Panc1 (cell line): ENCODE results near the gene GATC. TPM values are rescaled to one million over a fixed set of nuclear protein-coding genes. Genes with fewer than 3 reads are reported as not detected.

ENCODE experiments used
- ATAC-seq: fragments of 200-7000 bp; cut with Tn5 transposase; 2 replicates; pipeline ENCODE4 v1.9.1; 2020; ENCODE audit warnings: mild to moderate bottlenecking, moderate library complexity
- BruUV-seq: library from RNA; stranded (reverse); fragments of 400-500 nt; replicated peaks from 2 replicates; lab custom pipeline; 2021; lab: Mats Ljungman, UMichigan
- CTCF ChIA-PET: fragments of 300-600 bp; sonication (Branson Sonifier 250); formaldehyde crosslinking; loops from one replicate; lab custom pipeline; 2022; ENCODE audit warnings: antibody characterized with exemption; lab: Charles Lee
- POLR2A ChIA-PET: fragments of 300-600 bp; sonication (Branson Sonifier 250); formaldehyde crosslinking; loops from one replicate; lab custom pipeline; 2022; ENCODE audit warnings: antibody characterized with exemption; lab: Charles Lee
- DNase-seq: peaks from one replicate; pipeline ENCODE4 v3.0.0-alpha.2; 2010; ENCODE audit warnings: low read depth, low spot score
- H3K27ac ChIP-seq: 2 replicates; pipeline ENCODE4 v1.5.1; 2011; ENCODE audit warnings: mild to moderate bottlenecking, low read length, inconsistent platforms
- H3K27me3 ChIP-seq: fragments of 200-500 bp; sonication (Bioruptor generic); 2 replicates; pipeline ENCODE4 v1.6.0; 2014; ENCODE audit warnings: low read length, inconsistent platforms; ENCODE audit not compliant: control insufficient read depth, insufficient read depth
- H3K36me3 ChIP-seq: fragments of 200-500 bp; sonication (Bioruptor generic); 2 replicates; pipeline ENCODE4 v1.5.1; 2014; ENCODE audit warnings: inconsistent platforms, mild to moderate bottlenecking, low read length, moderate library complexity; ENCODE audit not compliant: control insufficient read depth, insufficient read depth
- H3K4me1 ChIP-seq: 2 replicates; pipeline ENCODE4 v1.5.1; 2011; ENCODE audit warnings: inconsistent platforms, mild to moderate bottlenecking, low read length, moderate library complexity; ENCODE audit not compliant: control insufficient read depth, insufficient read depth
- H3K4me3 ChIP-seq, 2 experiments: 2 replicates each; pipeline ENCODE4 v1.5.1; 2011 to 2012; ENCODE audit warnings: low read depth in 2 of 2, low read length in 2 of 2, mild to moderate bottlenecking in 2 of 2, inconsistent platforms in 1 of 2, moderate library complexity in 1 of 2
- H3K9me3 ChIP-seq: fragments of 200-500 bp; sonication (Bioruptor generic); 2 replicates; pipeline ENCODE4 v1.5.1; 2014; ENCODE audit warnings: low read depth, mild to moderate bottlenecking, inconsistent platforms, low read length, moderate library complexity; ENCODE audit not compliant: control insufficient read depth, insufficient read depth
- CTCF ChIP-seq: fragments of 450-650 bp; IDR thresholded peaks from 2 replicates; pipeline ENCODE4 v1.5.1; 2017; ENCODE audit warnings: mild to moderate bottlenecking
- POLR2AphosphoS5 ChIP-seq: IDR thresholded peaks from 2 replicates; pipeline ENCODE4 v1.6.1; 2012; ENCODE audit warnings: mild to moderate bottlenecking, low read depth, low read length, moderate library complexity
- REST ChIP-seq, 2 experiments: IDR thresholded peaks; 2 replicates each; pipeline ENCODE4 v1.6.1; 2011 to 2012; ENCODE audit warnings: low read depth in 2 of 2, control low read depth in 1 of 2, low read length in 1 of 2, mild to moderate bottlenecking in 1 of 2, moderate library complexity in 1 of 2; ENCODE audit not compliant: insufficient read depth in 1 of 2
- SIN3A ChIP-seq: IDR thresholded peaks from 2 replicates; pipeline ENCODE4 v1.6.1; 2012; ENCODE audit warnings: low read depth, mild to moderate bottlenecking, low read length, moderate library complexity, borderline replicate concordance; ENCODE audit not compliant: insufficient read depth
- TCF7L2 ChIP-seq: IDR thresholded peaks from 2 replicates; pipeline ENCODE4 v1.6.1; 2011; ENCODE audit warnings: mild to moderate bottlenecking, low read depth, low read length, inconsistent platforms
- in situ Hi-C: cut with HindIII; loops from 2 replicates; pipeline ENCODE4 v1.10.0; 2016; ENCODE audit warnings: low sequenced_read_pairs, low pct_unique_long_range_greater_than_20kb
- intact Hi-C: fragments of 100-400 bp; cut with micrococcal nuclease; formaldehyde crosslinking; loops from one replicate; pipeline ENCODE4 v1.10.0; 2022; ENCODE audit not compliant: unreplicated experiment
- total RNA-seq: library from RNA; stranded (reverse); gene quantifications from one replicate; pipeline ENCODE4 v1.2.1, GENCODE V29; 2021; ENCODE audit not compliant: unreplicated experiment

Gene GATC
- total RNA-seq, 1 experiment from 2014 or later: 34.7 TPM

GRCh38 chr12:120488057-120488640 is 41.9 kb downstream of the GATC start:
- in situ Hi-C loops: no loop called here
- DNase-seq (no peak), ATAC-seq (no peak)
- no TSS peak for BruUV-seq
- intact Hi-C loops: no loop called here
- no peaks in the 10 kb centered on the region for H3K4me1 ChIP-seq
- ChIA-PET CTCF (no interaction called here), POLR2A (no interaction called here)
- H3K4me3 ChIP-seq: no peak overlapping the region
- no peaks in the 10 kb centered on the region for H3K9me3 ChIP-seq
- H3K36me3 ChIP-seq: 0 out of 2 replicates have a peak, but pooled peaks cover 2% of the 10 kb centered on the region
- TF ChIP-seq TCF7L2: no peak
- TF ChIP-seq POLR2AphosphoS5: no peak
- no peak for TF ChIP-seq SIN3A
- no peak for TF ChIP-seq CTCF
- no peak for TF ChIP-seq REST (IDR thresholded peaks at IDR 0.05; ENCODE audit: insufficient read depth in 1 of 2, low read depth in 2 of 2, low read length in 1 of 2)
- H3K27me3 ChIP-seq: no peaks in the 10 kb centered on the region
- no peak overlapping the region for H3K27ac ChIP-seq

- intact Hi-C loops: no loop called here
- no peak overlapping the region for H3K27ac ChIP-seq
- in situ Hi-C loops: no loop called here
- H3K36me3 ChIP-seq: 0 out of 2 replicates have a peak, but pooled peaks cover 2% of the 10 kb centered on the region
- no peaks in the 10 kb centered on the region for H3K27me3 ChIP-seq
- no peaks in the 10 kb centered on the region for H3K4me1 ChIP-seq
- H3K4me3 ChIP-seq: no peak overlapping the region
- H3K9me3 ChIP-seq: no peaks in the 10 kb centered on the region
- TF ChIP-seq CTCF: no peak
- TF ChIP-seq POLR2AphosphoS5: no peak
- TF ChIP-seq REST (IDR thresholded peaks at IDR 0.05; ENCODE audit: insufficient read depth in 1 of 2, low read depth in 2 of 2, low read length in 1 of 2): no peak
- no peak for TF ChIP-seq SIN3A
- no peak for TF ChIP-seq TCF7L2
- no peak for DNase-seq
- POLR2A ChIA-PET: no interaction called here
- no peak for ATAC-seq
- CTCF ChIA-PET: no interaction called here
- BruUV-seq: TSS peak; percentile 69
Observed at GRCh38 chr12:120489018-120489417, 42.8 kb downstream of the GATC start.
